Measurements from ENCODE around the gene CHKA. TPM values are rescaled to one million over a fixed set of nuclear protein-coding genes. Genes with fewer than 3 reads are reported as not detected.

The CHKA gene
- total RNA-seq, 2 experiments from 2014 or later, result 8.1 to 9.2 TPM

- Mint-ChIP-seq H3K9me3 (no peaks in the 10 kb centered on the region), H3K36me3 (peaks cover 13% of the 10 kb centered on the region), H3K27ac (no peak overlapping the region), H3K4me1 (no peaks in the 10 kb centered on the region), H3K27me3 (no peaks in the 10 kb centered on the region), H3K4me3 (no peak overlapping the region)
- DNase-seq, result no peak
- POLR2A ChIA-PET, result no interaction called here
- no peak for ATAC-seq (ENCODE audit: low read depth)
Measured at GRCh38 chr11:68048681-68049508, 72.3 kb downstream of the CHKA start.

GRCh38 chr11:68047437-68048290 is 73.5 kb downstream of the CHKA start:
- H3K36me3 Mint-ChIP-seq, result peaks cover 9% of the 10 kb centered on the region
- no peaks in the 10 kb centered on the region for H3K4me1 Mint-ChIP-seq
- no peaks in the 10 kb centered on the region for H3K27me3 Mint-ChIP-seq
- no peak for ATAC-seq (ENCODE audit: low read depth)
- H3K27ac Mint-ChIP-seq, result no peak overlapping the region
- POLR2A ChIA-PET, result interaction anchor here (0.7 kb wide), 1 partner anchor 11 kb away, joined by 4 read pairs; no protein-coding TSS in a partner anchor
- no peaks in the 10 kb centered on the region for H3K9me3 Mint-ChIP-seq
- no peak overlapping the region for H3K4me3 Mint-ChIP-seq
- no peak for DNase-seq

- Mint-ChIP-seq H3K4me1 (peaks cover 3% of the 10 kb centered on the region), H3K9me3 (no peaks in the 10 kb centered on the region), H3K27me3 (no peaks in the 10 kb centered on the region), H3K36me3 (peaks cover 2% of the 10 kb centered on the region), H3K27ac (no peak overlapping the region), H3K4me3 (no peak overlapping the region)
- POLR2A ChIA-PET, result no interaction called here
- ATAC-seq (ENCODE audit: low read depth), result no peak
- no peak for DNase-seq
Measured at GRCh38 chr11:68044898-68045351, 76.3 kb downstream of the CHKA start.

- Mint-ChIP-seq H3K36me3 (peaks cover 2% of the 10 kb centered on the region), H3K9me3 (no peaks in the 10 kb centered on the region), H3K4me3 (no peak overlapping the region), H3K27ac (no peak overlapping the region), H3K27me3 (no peaks in the 10 kb centered on the region), H3K4me1 (peaks cover 3% of the 10 kb centered on the region)
- ATAC-seq (ENCODE audit: low read depth) (no peak), DNase-seq (no peak)
- POLR2A ChIA-PET, result no interaction called here
Measured at GRCh38 chr11:68044145-68044813, 76.9 kb downstream of the CHKA start.

- Mint-ChIP-seq H3K4me3 (no peak overlapping the region), H3K9me3 (no peaks in the 10 kb centered on the region), H3K27me3 (no peaks in the 10 kb centered on the region), H3K27ac (no peak overlapping the region), H3K4me1 (peaks cover 3% of the 10 kb centered on the region), H3K36me3 (peaks cover 2% of the 10 kb centered on the region)
- DNase-seq (no peak), ATAC-seq (ENCODE audit: low read depth) (no peak)
- POLR2A ChIA-PET, result no interaction called here
Measured at GRCh38 chr11:68043349-68044144, 77.6 kb downstream of the CHKA start.

GRCh38 chr11:68043029-68043348 is 78.2 kb downstream of the CHKA start:
- Mint-ChIP-seq H3K27me3 (no peaks in the 10 kb centered on the region), H3K4me3 (no peak overlapping the region), H3K27ac (no peak overlapping the region), H3K36me3 (peaks cover 2% of the 10 kb centered on the region), H3K4me1 (peaks cover 3% of the 10 kb centered on the region), H3K9me3 (no peaks in the 10 kb centered on the region)
- ATAC-seq (ENCODE audit: low read depth) (no peak), DNase-seq (no peak)
- POLR2A ChIA-PET, result interaction anchor here (1.7 kb wide), 1 partner anchor 9 kb away, joined by 10 read pairs; no protein-coding TSS in a partner anchor

- Mint-ChIP-seq H3K27ac (no peak overlapping the region), H3K4me3 (no peak overlapping the region), H3K36me3 (peaks cover 2% of the 10 kb centered on the region), H3K27me3 (no peaks in the 10 kb centered on the region), H3K4me1 (peaks cover 6% of the 10 kb centered on the region), H3K9me3 (no peaks in the 10 kb centered on the region)
- DNase-seq, result no peak
- POLR2A ChIA-PET, result interaction anchor here (1.0 to 1.7 kb wide), 2 partner anchors 9 to 57 kb away, joined by 3 to 10 read pairs; no protein-coding TSS in a partner anchor
- ATAC-seq (ENCODE audit: low read depth), result no peak
Measured at GRCh38 chr11:68042219-68043028, 78.8 kb downstream of the CHKA start.

- peak overlapping the region; percentile 66 for H3K27ac Mint-ChIP-seq
- H3K9me3 Mint-ChIP-seq, result no peaks in the 10 kb centered on the region
- no peaks in the 10 kb centered on the region for H3K27me3 Mint-ChIP-seq
- peak overlapping the region; percentile 42 for H3K4me3 Mint-ChIP-seq
- H3K4me1 Mint-ChIP-seq, result peaks cover 13% of the 10 kb centered on the region
- DNase-seq (no peak), ATAC-seq (ENCODE audit: low read depth) (no peak)
- POLR2A ChIA-PET, result interaction anchor here (0.6 to 1.7 kb wide), 3 partner anchors 10 to 84 kb away, joined by 3 to 10 read pairs (median 4); no protein-coding TSS in a partner anchor
- peaks cover 1% of the 10 kb centered on the region for H3K36me3 Mint-ChIP-seq
Measured at GRCh38 chr11:68041617-68042218, 79.5 kb downstream of the CHKA start.

- Mint-ChIP-seq H3K4me1 (peaks cover 16% of the 10 kb centered on the region), H3K36me3 (no peaks in the 10 kb centered on the region), H3K4me3 (peak overlapping the region; percentile 97), H3K27ac (peak overlapping the region; percentile 96), H3K9me3 (no peaks in the 10 kb centered on the region), H3K27me3 (no peaks in the 10 kb centered on the region)
- POLR2A ChIA-PET, result interaction anchor here (0.6 to 2.5 kb wide), 3 partner anchors 10 to 85 kb away, joined by 3 to 15 read pairs (median 4); partner anchors contain the start of gene NDUFS8
- no peak for DNase-seq
- ATAC-seq (ENCODE audit: low read depth), result no peak
Measured at GRCh38 chr11:68040957-68041591, 80.1 kb downstream of the CHKA start.

- Mint-ChIP-seq H3K27ac (peak overlapping the region; percentile 96), H3K4me3 (peak overlapping the region; percentile 97), H3K4me1 (peaks cover 19% of the 10 kb centered on the region), H3K27me3 (no peaks in the 10 kb centered on the region), H3K36me3 (no peaks in the 10 kb centered on the region), H3K9me3 (no peaks in the 10 kb centered on the region)
- DNase-seq, result peak; percentile 70
- POLR2A ChIA-PET, result interaction anchor here (0.7 to 2.5 kb wide), 4 partner anchors 10 to 1772 kb away, joined by 3 to 15 read pairs (median 3); partner anchors contain the start of gene NDUFS8
- peak; percentile 37 for ATAC-seq (ENCODE audit: low read depth)
Measured at GRCh38 chr11:68040101-68040956, 80.9 kb downstream of the CHKA start.

All from activated naive CD8-positive, alpha-beta T cell treated with anti-CD3 and anti-CD28 coated beads, Interleukin-2, amount 10 ng/mL, durations not matched to agents 7 days and 5 days (primary cell).